AG08396 (cell line): Measurements from ENCODE around the gene ACAT1.
"Not testable (repeated sequence)": the region's sequence is repeated elsewhere in the genome, so short reads cannot be mapped to it uniquely, and the experiment has no call there.

Experiments used
- DNase-seq: peaks from one replicate; pipeline ENCODE4 v3.0.0; 2012; ENCODE audit warnings: low spot score, mixed read lengths

ACAT1 gene

GRCh38 chr11:108147150-108147549 is 25.8 kb downstream of the ACAT1 start:
- DNase-seq: no peak

- DNase-seq: no peak
Measured at GRCh38 chr11:108148556-108148955, 27.2 kb downstream of the ACAT1 start.

GRCh38 chr11:108154591-108154990 is 33.2 kb downstream of the ACAT1 start:
- DNase-seq: no peak

GRCh38 chr11:108160970-108161566 is 39.7 kb downstream of the ACAT1 start:
- DNase-seq: no peak

GRCh38 chr11:108162878-108163277 is 41.5 kb downstream of the ACAT1 start:
- DNase-seq: not testable (repeated sequence)

- DNase-seq: no peak
Measured at GRCh38 chr11:108167624-108168023, 46.3 kb downstream of the ACAT1 start.

GRCh38 chr11:108170184-108170583 is 48.8 kb downstream of the ACAT1 start:
- no peak for DNase-seq

- DNase-seq: no peak
Measured at GRCh38 chr11:108177570-108177969, 56.2 kb downstream of the ACAT1 start.

- DNase-seq: no peak
Measured at GRCh38 chr11:108193725-108194124, 72.4 kb downstream of the ACAT1 start.

GRCh38 chr11:108196901-108197300 is 75.5 kb downstream of the ACAT1 start:
- DNase-seq: no peak
